COLO668 (cell line): Measurements from ENCODE around the gene GJB3.
"Not testable (repeated sequence)": the region's sequence is repeated elsewhere in the genome, so short reads cannot be mapped to it uniquely, and the experiment has no call there.

Experiments used
- DNase-seq: peaks from one replicate; lab custom pipeline; 2025; ENCODE audit not compliant: unreplicated experiment; lab: John Stamatoyannopoulos, UW

Gene GJB3

GRCh38 chr1:34759503-34760357 lies 21.3 kb upstream of the GJB3 start, which contains the start of gene GJB4:
GJB4 (plus strand) TSS chr1:34759740; CDS start chr1:34761255, 1,515 bp downstream.
- no peak for DNase-seq

- DNase-seq, result no peak
Measured at GRCh38 chr1:34761176-34761761, 19.7 kb upstream of the GJB3 start.

GRCh38 chr1:34761776-34762307 lies 19.2 kb upstream of the GJB3 start:
- DNase-seq, result no peak

GRCh38 chr1:34762474-34763141 lies 18.4 kb upstream of the GJB3 start:
- no peak for DNase-seq

- DNase-seq, result no peak
Measured at GRCh38 chr1:34763142-34763781, 17.8 kb upstream of the GJB3 start.

GRCh38 chr1:34768856-34769255 lies 12.2 kb upstream of the GJB3 start:
- DNase-seq, result no peak

GRCh38 chr1:34770891-34771504 lies 10.0 kb upstream of the GJB3 start:
- DNase-seq, result no peak

- DNase-seq, result no peak
Measured at GRCh38 chr1:34771573-34772371, 9.2 kb upstream of the GJB3 start.

- DNase-seq, result not testable (repeated sequence)
Measured at GRCh38 chr1:34773114-34773513, 7.9 kb upstream of the GJB3 start.

- DNase-seq, result no peak
Measured at GRCh38 chr1:34774957-34775356, 6.1 kb upstream of the GJB3 start.

- no peak for DNase-seq
Measured at GRCh38 chr1:34776911-34777310, 4.1 kb upstream of the GJB3 start.

GRCh38 chr1:34777519-34778321 lies 3.3 kb upstream of the GJB3 start:
- DNase-seq, result no peak

- no peak for DNase-seq
Measured at GRCh38 chr1:34778381-34778780, 2.6 kb upstream of the GJB3 start.

- no peak for DNase-seq
Measured at GRCh38 chr1:34779005-34779404, 2.0 kb upstream of the GJB3 start.

GRCh38 chr1:34779526-34779925 lies 1.5 kb upstream of the GJB3 start:
- no peak for DNase-seq

- DNase-seq, result no peak
Measured at GRCh38 chr1:34779962-34780361, 1.1 kb upstream of the GJB3 start.

- no peak for DNase-seq
Measured at GRCh38 chr1:34780528-34780927, 486 bp upstream of the GJB3 start.

- DNase-seq, result no peak
Measured at GRCh38 chr1:34781844-34782391, 904 bp downstream of the GJB3 start.

- no peak for DNase-seq
Measured at GRCh38 chr1:34784751-34785221, 3.8 kb downstream of the GJB3 start.
